Measurements from ENCODE around the gene STUM. TPM values are rescaled to one million over a fixed set of nuclear protein-coding genes. Genes with fewer than 3 reads are reported as not detected.
"Not testable (repeated sequence)": the region's sequence is repeated elsewhere in the genome, so short reads cannot be mapped to it uniquely, and the experiment has no call there.

Gene STUM
- total RNA-seq, 1 experiment from 2014 or later: 0.03 TPM

GRCh38 chr1:226598455-226598849 is 49.9 kb downstream of the STUM start:
- DNase-seq (ENCODE audit: low read depth, low spot score): no peak
- ChIA-PET CTCF (no interaction called here), POLR2A (no interaction called here)
- TF ChIP-seq REST (IDR thresholded peaks at IDR 0.05; ENCODE audit: insufficient read depth in 1 of 2, low read depth in 2 of 2, low read length in 1 of 2): no peak
- no peak for TF ChIP-seq SIN3A (IDR thresholded peaks at IDR 0.05; ENCODE audit: borderline replicate concordance, insufficient read depth, low read depth, low read length)
- ATAC-seq: no peak
- intact Hi-C loops (cut with micrococcal nuclease; ENCODE audit: unreplicated experiment) (no loop called here), in situ Hi-C loops (cut with HindIII; ENCODE audit: low pct_unique_long_range_greater_than_20kb, low sequenced_read_pairs) (no loop called here)
- peaks cover 3% of the 10 kb centered on the region; the same call in 1 of the 2 replicates for H3K27me3 ChIP-seq (ENCODE audit: control insufficient read depth, insufficient read depth, low read length)
- H3K36me3 ChIP-seq (ENCODE audit: control insufficient read depth, insufficient read depth, low read length): no peaks in the 10 kb centered on the region
- no peaks in the 10 kb centered on the region for H3K4me1 ChIP-seq (ENCODE audit: control insufficient read depth, insufficient read depth, low read length)
- BruUV-seq (replicated peaks): no TSS peak
- no peak overlapping the region for H3K27ac ChIP-seq (ENCODE audit: low read length)
- H3K4me3 ChIP-seq (ENCODE audit: low read depth in 2 of 2, low read length in 2 of 2): no peak overlapping the region
- H3K9me3 ChIP-seq (ENCODE audit: control insufficient read depth, insufficient read depth, low read depth, low read length): no peaks in the 10 kb centered on the region

- in situ Hi-C loops (cut with HindIII; ENCODE audit: low pct_unique_long_range_greater_than_20kb, low sequenced_read_pairs); ATAC-seq; H3K9me3 ChIP-seq (ENCODE audit: control insufficient read depth, insufficient read depth, low read depth, low read length); POLR2A ChIA-PET; BruUV-seq (replicated peaks); CTCF ChIA-PET; H3K36me3 ChIP-seq (ENCODE audit: control insufficient read depth, insufficient read depth, low read length); H3K27ac ChIP-seq (ENCODE audit: low read length); DNase-seq (ENCODE audit: low read depth, low spot score); H3K27me3 ChIP-seq (ENCODE audit: control insufficient read depth, insufficient read depth, low read length); H3K4me1 ChIP-seq (ENCODE audit: control insufficient read depth, insufficient read depth, low read length); H3K4me3 ChIP-seq (ENCODE audit: low read depth in 2 of 2, low read length in 2 of 2); intact Hi-C loops (cut with micrococcal nuclease; ENCODE audit: unreplicated experiment): not testable (repeated sequence)
Observed at GRCh38 chr1:226598955-226599354, 50.4 kb downstream of the STUM start.

- TF ChIP-seq POLR2AphosphoS5 (IDR thresholded peaks at IDR 0.05; ENCODE audit: low read depth, low read length) (no peak), SIN3A (IDR thresholded peaks at IDR 0.05; ENCODE audit: borderline replicate concordance, insufficient read depth, low read depth, low read length) (no peak), REST (IDR thresholded peaks at IDR 0.05; ENCODE audit: insufficient read depth in 1 of 2, low read depth in 2 of 2, low read length in 1 of 2) (no peak), TCF7L2 (IDR thresholded peaks at IDR 0.05; ENCODE audit: low read depth, low read length) (no peak), CTCF (IDR thresholded peaks at IDR 0.05) (no peak)
- CTCF ChIA-PET: no interaction called here
- H3K27ac ChIP-seq (ENCODE audit: low read length): no peak overlapping the region
- no TSS peak for BruUV-seq (replicated peaks)
- ATAC-seq: no peak
- in situ Hi-C loops (cut with HindIII; ENCODE audit: low pct_unique_long_range_greater_than_20kb, low sequenced_read_pairs) (no loop called here), intact Hi-C loops (cut with micrococcal nuclease; ENCODE audit: unreplicated experiment) (no loop called here)
- H3K4me1 ChIP-seq (ENCODE audit: control insufficient read depth, insufficient read depth, low read length): no peaks in the 10 kb centered on the region
- H3K27me3 ChIP-seq (ENCODE audit: control insufficient read depth, insufficient read depth, low read length): peaks cover 3% of the 10 kb centered on the region; the same call in 1 of the 2 replicates
- DNase-seq (ENCODE audit: low read depth, low spot score): no peak
- no peaks in the 10 kb centered on the region for H3K36me3 ChIP-seq (ENCODE audit: control insufficient read depth, insufficient read depth, low read length)
- H3K4me3 ChIP-seq (ENCODE audit: low read depth in 2 of 2, low read length in 2 of 2): no peak overlapping the region
- no peaks in the 10 kb centered on the region for H3K9me3 ChIP-seq (ENCODE audit: control insufficient read depth, insufficient read depth, low read depth, low read length)
- POLR2A ChIA-PET: no interaction called here
Observed at GRCh38 chr1:226599636-226600238, 51.2 kb downstream of the STUM start.

All from Panc1 (cell line).